Measurements from ENCODE around the gene CDK5.

Gene CDK5

DNA sequence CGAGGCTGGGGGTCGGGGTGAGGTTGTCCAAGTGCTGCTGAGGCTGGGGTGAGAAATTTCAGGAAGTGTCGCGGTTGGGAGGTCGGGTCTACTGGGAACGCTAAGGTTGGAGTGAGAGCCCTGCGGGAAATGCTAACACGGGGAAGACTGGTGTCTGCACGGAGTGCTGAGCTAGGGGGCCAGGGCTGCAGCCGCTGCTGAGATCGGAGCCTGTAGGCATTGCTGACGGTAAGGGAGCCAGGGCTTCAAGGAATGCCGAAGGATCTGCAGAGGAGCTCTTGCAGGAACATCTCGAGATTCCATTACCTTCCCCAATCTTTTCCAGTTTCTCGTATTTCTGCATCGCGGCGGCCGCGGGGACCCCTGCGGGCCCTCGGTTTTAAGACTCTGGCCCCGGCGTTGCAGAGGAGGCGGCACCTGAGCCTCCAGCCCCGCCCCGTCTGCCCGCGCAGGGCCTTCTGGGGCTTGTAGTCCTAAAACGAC lies at the start of gene CDK5:
Gene CDK5, minus strand, starts transcription at position 392 of the 483 bp plus-strand sequence. Its CDS starts 49 bp downstream, at position 343.
- no peak for DNase-seq (ENCODE audit: low read depth)

GRCh38 chr7:151104411-151105235 lies 46.9 kb upstream of the CDK5 start:
- no peak for DNase-seq (ENCODE audit: low read depth)

GRCh38 chr7:151103973-151104372 lies 46.3 kb upstream of the CDK5 start:
- no peak for DNase-seq (ENCODE audit: low read depth)

GRCh38 chr7:151102991-151103390 lies 45.3 kb upstream of the CDK5 start:
- no peak for DNase-seq (ENCODE audit: low read depth)

DNA sequence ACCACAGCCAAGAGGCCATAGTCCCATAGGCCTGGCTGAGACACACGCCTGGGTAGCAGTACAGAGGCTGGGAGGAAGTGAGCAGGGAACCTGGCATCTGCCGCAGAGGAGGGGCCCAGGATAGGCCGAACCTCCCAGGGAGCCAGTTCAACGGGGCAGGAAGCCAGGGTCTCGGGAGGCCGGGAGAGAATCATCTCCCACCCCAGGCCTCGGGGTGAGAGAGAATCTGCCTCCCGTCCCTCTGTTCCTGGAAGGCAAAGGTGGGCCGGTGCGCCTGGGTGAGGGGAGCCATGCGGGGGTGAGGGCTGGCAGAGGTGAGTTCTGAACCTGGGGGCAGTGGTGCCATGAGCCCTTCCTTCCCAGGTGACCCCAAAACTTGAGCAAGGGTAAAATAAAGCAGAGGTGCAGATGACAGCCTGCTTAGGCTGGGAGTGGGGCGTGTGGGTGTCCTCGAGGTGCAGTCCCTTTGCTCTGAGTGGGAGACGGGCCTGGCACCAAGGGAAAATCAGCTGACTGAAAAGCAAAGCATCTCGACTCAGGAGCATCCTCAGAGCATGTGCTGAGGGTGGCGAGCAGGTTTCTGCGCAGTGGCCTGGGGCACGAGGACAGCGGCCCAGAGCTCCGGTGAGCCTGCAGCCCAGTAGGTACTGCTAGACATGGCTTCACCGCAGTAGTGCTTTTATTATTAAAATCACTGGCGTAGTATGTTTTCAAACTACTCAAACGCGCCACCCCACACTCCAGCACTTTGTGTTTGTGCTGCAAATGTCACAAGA lies 44.1 kb upstream of the CDK5 start:
- no peak for DNase-seq (ENCODE audit: low read depth)

DNA sequence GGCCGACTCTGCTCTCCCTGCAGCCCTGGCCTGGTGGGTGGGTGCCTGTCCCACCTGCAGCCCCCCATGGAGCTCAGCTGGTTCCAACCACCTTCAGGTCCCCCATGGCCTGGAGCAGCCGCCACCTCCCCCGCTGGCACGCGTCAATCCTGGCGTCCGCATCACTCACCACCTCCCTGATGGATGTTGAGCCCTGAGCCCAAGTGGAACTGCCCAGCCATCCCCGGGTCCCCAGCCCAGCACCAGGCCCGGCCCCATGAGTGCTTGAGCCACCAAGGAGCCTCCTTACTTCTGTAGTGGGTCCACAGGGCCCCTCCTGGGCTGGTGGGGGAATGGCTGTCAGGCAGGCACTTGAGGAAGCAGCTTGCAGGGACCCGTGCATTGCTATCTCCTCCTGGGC lies 43.2 kb upstream of the CDK5 start:
- DNase-seq (ENCODE audit: low read depth), result no peak

DNA sequence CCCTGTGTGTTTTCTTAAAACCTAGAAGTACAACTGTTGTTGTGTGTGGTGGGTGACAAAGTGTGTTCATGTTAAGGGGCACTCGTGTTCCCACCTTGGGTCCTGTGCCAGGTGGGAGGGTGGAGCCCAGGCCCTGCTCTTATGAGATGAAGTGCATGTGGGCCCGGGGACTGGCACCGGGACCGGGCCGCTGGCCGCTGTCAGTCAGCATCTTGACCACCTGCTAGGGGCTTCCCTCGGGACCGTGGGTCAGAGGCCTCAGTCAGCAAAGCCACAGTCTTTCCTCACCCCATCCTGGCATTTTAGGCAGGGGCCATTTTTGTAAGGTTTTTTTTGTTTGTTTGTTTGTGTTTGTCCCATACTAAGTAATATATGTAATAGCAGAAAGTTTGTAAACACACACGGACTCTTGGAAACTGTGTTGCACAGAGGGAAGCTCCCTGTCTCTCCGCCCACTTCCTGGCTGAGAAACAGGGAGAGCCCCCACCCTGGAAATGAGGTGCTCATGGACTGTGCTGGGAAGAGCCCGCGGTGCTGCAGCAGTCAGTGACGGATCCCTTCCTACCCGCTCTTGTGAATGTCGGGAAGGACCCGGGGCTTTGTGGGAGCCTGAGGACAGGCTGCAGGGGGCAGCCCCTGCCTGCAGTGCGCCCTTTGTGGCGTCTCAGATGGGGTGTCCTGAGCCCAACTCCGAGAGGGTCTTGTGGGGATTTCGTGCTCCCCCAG lies 42.0 kb upstream of the CDK5 start:
- DNase-seq (ENCODE audit: low read depth), result no peak

- no peak for DNase-seq (ENCODE audit: low read depth)
These were observed 38.3 kb upstream of the CDK5 start for GRCh38 chr7:151095828-151096475.

GRCh38 chr7:151095123-151095797 lies 37.6 kb upstream of the CDK5 start:
- no peak for DNase-seq (ENCODE audit: low read depth)

DNA sequence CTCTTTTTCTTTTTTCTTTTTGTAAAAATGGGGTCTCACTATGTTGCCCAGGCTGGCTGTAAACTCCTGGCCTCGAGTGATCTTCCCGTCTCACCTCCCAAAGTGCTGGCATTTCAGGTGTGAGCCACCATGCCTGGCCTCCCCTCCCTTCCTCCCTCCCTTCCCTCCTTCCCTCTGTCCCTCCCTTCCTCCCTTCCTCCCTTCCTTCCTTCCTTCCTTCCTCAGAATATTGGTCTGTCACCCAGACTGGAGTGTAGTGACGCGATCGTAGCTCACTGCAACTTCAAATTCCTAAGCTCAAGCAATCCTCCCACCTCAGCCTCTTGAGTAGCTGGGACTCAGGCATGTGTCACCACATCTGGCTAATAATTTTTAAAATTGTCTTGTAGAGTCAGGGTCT lies 37.0 kb upstream of the CDK5 start:
- DNase-seq (ENCODE audit: low read depth), result no peak

DNA sequence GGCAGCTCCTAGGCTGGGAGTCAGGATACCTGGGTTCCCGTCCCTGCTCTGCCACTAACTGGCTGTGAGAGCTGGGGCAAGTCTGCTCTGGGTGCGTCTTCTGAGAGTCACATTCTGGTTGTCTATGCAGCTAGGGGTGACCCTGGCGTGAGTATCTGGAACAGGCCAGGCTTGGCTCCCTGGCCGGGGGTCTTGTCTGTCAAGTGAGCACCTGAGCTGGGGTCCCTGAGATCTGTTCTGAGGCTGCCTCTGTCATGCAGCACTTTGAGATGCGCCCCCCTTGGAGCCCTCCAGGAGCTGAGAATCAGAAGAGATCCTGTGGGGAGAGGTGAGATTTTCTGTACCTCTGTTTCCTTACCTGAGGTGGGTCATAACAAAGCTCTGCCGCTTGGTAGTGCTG lies 36.1 kb upstream of the CDK5 start:
- DNase-seq (ENCODE audit: low read depth), result no peak

DNA sequence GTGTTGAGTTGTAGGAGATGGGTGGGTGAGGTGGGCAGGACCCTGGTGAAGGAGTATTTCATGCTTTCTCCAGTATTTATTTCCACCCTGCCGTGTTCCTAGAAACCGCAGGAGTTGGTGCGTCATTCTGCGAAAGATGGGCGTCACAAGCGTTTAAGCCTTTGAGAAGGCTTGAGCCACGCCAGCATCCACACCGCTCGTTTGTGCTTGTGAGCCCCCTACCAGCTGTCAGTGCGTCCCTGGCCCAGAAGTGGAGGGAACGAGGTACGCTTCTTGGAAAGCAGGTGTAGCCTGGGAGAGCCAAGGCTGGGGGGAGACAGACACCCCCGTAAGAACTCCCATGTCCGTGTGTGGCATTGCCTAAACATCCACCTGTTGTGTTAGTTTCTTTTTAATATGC lies 34.3 kb upstream of the CDK5 start:
- DNase-seq (ENCODE audit: low read depth), result no peak

DNA sequence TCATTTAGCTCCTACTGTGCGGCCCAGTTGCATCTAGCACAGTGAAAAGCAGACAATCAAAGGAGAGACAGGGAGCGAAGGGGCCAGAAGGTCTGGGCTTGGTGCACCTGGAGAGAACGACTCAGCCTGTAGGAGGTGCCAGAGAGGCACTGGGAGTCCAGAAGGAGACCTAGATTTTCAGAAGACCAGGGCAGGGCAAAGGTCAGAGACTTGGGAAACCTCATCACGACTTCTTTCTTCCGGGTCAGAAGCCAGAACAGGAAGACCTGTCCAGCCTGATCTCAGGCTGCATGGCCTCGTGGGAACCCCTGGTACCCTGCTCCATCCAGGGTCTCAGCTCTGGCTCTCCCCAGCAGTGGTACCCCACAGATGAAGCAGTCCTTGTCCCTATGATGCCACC lies 33.7 kb upstream of the CDK5 start:
- no peak for DNase-seq (ENCODE audit: low read depth)

- DNase-seq (ENCODE audit: low read depth), result no peak
These were observed 33.3 kb upstream of the CDK5 start for GRCh38 chr7:151091003-151091402.

DNA sequence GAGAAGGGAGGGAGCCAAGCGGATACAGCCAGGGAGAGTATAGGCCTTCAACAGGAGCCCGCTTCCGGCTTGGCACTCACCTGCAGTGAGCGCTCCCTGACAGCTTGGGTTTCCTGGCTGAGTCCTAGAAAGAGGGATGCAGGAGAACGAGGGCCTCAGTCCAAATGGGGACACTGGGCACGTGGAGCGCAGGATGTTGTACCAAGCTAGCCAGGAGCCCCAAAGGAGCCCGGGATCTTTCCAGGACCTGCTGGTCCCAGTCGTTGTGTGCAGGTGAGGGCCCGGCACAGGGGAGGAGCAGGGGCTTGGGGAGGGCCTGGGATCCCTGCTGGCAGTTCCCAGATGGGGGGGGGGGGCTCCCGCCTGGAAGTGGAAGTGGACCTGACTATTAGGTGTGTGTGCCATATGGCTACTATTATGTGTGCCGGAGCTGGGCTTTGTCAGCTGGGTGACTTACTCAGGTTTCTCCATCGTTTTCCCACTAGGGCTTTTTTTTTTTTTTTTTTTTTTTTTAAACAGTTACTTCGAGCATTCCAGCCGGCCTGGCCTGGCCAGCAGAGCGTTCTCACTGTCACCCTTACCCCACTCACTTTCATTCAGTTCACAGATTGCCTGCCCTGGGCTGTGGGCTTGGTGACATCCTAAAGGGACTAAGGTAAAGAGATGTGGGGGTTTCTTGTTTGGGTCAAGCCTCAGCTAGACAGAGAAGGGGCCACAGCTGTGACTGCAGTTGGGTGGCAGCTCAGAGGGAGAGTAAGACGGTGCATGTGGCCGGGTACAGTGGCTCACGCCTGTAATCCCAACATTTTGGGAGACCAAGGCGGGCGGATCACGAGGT lies 32.4 kb upstream of the CDK5 start:
- DNase-seq (ENCODE audit: low read depth), result no peak

- DNase-seq (ENCODE audit: low read depth), result no peak
These were observed 31.4 kb upstream of the CDK5 start for GRCh38 chr7:151088856-151089699.

DNA sequence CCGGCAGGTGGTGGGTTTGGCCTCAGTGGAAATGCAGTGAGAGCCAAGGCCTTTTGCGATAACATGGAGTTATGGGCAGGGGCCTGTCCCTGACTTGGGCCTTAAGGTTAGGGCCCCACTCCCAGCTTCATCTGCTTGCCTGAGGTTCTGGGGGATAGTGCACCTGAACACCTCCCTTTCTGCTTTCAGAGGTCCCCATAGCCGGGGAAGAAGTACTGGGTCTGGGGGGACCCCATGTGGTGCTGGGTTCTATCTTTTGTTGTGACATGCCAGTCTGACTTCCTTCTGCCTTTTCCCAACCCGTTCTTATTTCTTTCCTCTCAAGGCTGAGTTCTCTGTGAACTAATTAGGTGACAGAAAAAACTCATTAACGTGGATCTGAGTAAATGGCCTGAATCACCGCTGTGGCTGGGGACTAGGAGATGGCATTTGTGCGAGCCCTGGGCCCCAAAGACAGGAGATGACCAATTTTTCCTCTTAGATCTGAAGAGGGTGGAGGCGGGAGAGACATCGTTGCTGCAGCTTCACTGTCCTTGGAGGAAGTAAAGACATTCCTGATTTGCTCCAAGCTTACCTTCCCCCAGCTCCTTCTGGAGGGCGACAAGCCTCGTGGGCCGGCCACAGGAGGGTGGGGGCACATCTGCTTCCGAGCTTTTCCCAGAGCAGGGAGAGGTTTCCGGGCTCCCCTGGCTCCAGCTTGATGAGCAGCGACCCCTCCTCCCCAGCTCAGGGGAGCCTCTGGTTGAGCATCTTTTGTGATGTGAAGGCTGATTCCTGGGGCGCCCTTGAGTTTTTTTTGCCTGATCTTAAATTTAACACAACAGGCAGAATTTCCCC lies 30.5 kb upstream of the CDK5 start:
- DNase-seq (ENCODE audit: low read depth), result no peak

GRCh38 chr7:151087245-151088018 lies 29.7 kb upstream of the CDK5 start:
- DNase-seq (ENCODE audit: low read depth), result no peak

Data from stimulated activated CD8-positive, alpha-beta memory T cell treated with anti-CD3 and anti-CD28 coated beads, Interleukin-4, amount 100 ng/mL, for 24 hours (primary cell).